HG02763 (cell line): ENCODE data around the gene LTB.

Experiments
- ATAC-seq: cut with Tn5 transposase; IDR thresholded peaks from one replicate; pipeline ENCODE4 v1.9.1; 2021; ENCODE audit warnings: mild to moderate bottlenecking, moderate library complexity; ENCODE audit not compliant: unreplicated experiment

Gene LTB

DNA sequence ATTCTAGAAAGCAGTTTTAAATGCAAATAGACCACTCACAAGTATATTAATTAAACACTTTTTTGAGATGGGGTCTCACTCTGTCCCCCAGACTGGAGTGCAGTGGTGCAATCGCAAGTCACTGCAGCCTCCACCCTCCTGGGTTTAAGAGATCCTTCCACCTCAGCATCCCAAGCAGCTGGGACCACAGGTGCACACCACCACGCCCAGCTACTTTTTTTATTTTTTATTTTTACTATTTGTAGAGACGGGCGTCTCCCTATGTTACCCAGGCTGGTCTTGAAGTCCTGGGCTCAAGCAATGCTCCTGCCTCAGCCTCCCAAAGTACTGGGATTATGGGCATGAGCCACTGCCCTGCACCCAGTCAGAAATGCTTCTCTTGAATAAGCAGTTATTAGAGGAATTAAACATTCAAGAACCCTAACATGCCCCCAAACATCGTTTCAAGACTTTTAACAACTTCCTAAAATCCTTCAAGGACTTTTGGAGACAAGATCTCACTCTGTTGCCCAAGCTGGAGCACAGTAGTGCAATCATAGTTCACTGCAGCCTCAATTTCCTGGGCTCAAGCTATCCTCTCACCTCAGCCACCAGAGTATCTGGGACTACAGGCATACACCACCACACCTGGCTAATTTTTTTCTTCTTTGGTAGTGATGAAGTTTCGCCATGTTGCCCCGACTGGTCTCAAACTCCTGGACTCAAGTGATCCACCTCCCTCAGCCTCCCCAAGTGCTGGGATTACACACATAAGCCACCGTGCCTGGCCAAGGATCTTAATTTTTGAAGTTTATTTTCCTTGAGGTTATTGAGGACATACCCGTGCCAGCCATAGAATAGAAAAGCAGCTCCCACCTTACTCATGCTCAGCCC is 50.2 kb downstream of the LTB start:
- ATAC-seq = no peak

DNA sequence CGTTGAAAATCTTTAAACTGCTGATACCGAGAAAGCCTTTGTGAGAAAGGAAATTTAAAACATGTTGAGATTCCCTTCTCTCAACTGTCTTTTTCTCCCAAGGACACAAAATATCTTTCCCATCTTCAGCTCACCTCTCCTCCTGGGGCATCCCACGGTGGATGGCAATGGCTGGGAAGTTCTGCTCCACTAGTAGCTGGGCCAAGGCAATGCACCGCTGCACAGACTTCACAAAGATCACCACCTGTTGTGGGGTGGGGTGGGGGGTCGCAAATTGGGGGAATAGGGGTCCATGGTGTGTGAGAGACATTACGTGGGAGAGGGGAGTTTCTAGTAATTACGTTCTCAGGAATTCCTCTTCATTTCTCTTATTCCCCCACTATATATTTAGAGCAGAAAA is 51.1 kb downstream of the LTB start:
- ATAC-seq = no peak

DNA sequence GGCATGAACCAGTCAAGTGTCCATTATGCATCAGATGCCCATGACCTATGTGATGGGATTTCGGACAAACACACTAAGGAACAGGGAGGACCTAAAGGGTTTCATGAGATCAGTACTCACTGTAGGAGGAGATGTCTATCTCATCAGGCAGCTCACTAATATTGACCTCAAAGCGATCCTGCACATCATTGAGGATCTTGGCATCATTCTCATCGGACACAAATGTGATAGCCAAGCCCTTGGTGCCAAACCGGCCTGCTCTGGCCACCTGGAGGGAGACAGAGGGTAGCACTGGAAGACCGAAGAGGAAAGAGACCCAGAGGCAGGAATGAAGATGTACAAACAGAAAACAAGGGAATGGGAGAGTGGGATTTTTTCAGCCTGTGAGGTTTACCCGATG is 51.6 kb downstream of the LTB start:
- no peak for ATAC-seq
